Neural crest cell (in vitro differentiated cells): ENCODE measurements around the gene OXGR1. TPM values are rescaled to one million over a fixed set of nuclear protein-coding genes. Genes with fewer than 3 reads are reported as not detected.

Experiments
- DNase-seq: peaks from one replicate; pipeline ENCODE4 v3.0.0; 2021; ENCODE audit warnings: low read depth, mixed read lengths, low spot score
- H3K27ac Mint-ChIP-seq: one replicate; pipeline ENCODE4 v1.8.0; 2021; ENCODE audit warnings: mild to moderate bottlenecking, mixed read lengths; ENCODE audit not compliant: unreplicated experiment
- H3K27me3 Mint-ChIP-seq: 2 replicates; pipeline ENCODE4 v1.8.0; 2021; ENCODE audit warnings: low read depth, mild to moderate bottlenecking, mixed read lengths
- H3K36me3 Mint-ChIP-seq: 2 replicates; pipeline ENCODE4 v1.8.0; 2021; ENCODE audit warnings: low read depth, mild to moderate bottlenecking, mixed read lengths
- H3K4me1 Mint-ChIP-seq: 2 replicates; pipeline ENCODE4 v1.8.0; 2021; ENCODE audit warnings: mixed read lengths
- H3K4me3 Mint-ChIP-seq: one replicate; pipeline ENCODE4 v1.8.0; 2021; ENCODE audit warnings: mild to moderate bottlenecking, mixed read lengths
- H3K9me3 Mint-ChIP-seq: 2 replicates; pipeline ENCODE4 v1.8.0; 2021; ENCODE audit warnings: mixed read lengths
- total RNA-seq: library from RNA; stranded (reverse); gene quantifications from 2 replicates; pipeline ENCODE4 v1.2.1, GENCODE V29; 2021
- TF ChIP-seq, protein P1 (sequence below): fragments of 200-600 bp; sonication (generic); conservative IDR thresholded peaks from 2 replicates; pipeline ENCODE4 v1.5.0; 2021; ENCODE audit warnings: antibody characterized with exemption, mild to moderate bottlenecking

OXGR1 gene
- total RNA-seq, 1 donor from 2014 or later: 0.42 TPM

DNA sequence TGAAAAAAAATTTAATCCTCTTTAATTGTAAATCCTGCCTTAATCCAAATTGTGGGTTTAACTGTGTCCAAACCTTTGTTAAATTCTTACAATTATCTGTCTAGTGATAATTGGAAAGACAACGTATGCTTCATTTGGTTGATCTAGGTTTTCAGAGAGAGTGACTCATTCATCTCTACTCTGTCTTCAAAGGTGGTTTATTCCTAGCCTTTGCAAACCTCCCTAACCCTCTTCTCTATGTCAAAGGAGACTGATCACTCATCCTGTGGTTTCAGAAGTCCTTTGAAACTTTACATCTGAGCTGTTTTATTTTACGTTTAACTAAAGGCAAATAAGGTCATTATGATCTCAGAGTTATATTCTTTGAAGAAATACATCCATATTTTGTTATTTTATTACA lies 8.8 kb upstream of the OXGR1 start:
- Mint-ChIP-seq H3K9me3 (no peaks in the 10 kb centered on the region), H3K27ac (no peak overlapping the region), H3K4me1 (no peaks in the 10 kb centered on the region), H3K4me3 (no peak overlapping the region), H3K36me3 (no peaks in the 10 kb centered on the region), H3K27me3 (peaks cover 22% of the 10 kb centered on the region)
- DNase-seq: no peak
- TF ChIP-seq, protein P1, sequence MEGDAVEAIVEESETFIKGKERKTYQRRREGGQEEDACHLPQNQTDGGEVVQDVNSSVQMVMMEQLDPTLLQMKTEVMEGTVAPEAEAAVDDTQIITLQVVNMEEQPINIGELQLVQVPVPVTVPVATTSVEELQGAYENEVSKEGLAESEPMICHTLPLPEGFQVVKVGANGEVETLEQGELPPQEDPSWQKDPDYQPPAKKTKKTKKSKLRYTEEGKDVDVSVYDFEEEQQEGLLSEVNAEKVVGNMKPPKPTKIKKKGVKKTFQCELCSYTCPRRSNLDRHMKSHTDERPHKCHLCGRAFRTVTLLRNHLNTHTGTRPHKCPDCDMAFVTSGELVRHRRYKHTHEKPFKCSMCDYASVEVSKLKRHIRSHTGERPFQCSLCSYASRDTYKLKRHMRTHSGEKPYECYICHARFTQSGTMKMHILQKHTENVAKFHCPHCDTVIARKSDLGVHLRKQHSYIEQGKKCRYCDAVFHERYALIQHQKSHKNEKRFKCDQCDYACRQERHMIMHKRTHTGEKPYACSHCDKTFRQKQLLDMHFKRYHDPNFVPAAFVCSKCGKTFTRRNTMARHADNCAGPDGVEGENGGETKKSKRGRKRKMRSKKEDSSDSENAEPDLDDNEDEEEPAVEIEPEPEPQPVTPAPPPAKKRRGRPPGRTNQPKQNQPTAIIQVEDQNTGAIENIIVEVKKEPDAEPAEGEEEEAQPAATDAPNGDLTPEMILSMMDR: no peak

GRCh38 chr13:97002581-97002980 lies 8.3 kb upstream of the OXGR1 start:
- H3K27ac Mint-ChIP-seq: no peak overlapping the region
- TF ChIP-seq, protein P1: no peak
- no peak for DNase-seq
- peaks cover 27% of the 10 kb centered on the region for H3K27me3 Mint-ChIP-seq
- H3K4me3 Mint-ChIP-seq: no peak overlapping the region
- H3K4me1 Mint-ChIP-seq: no peaks in the 10 kb centered on the region
- no peaks in the 10 kb centered on the region for H3K36me3 Mint-ChIP-seq
- no peaks in the 10 kb centered on the region for H3K9me3 Mint-ChIP-seq

GRCh38 chr13:97001636-97002035 lies 7.4 kb upstream of the OXGR1 start:
- H3K36me3 Mint-ChIP-seq: no peaks in the 10 kb centered on the region
- H3K27ac Mint-ChIP-seq: no peak overlapping the region
- peaks cover 36% of the 10 kb centered on the region for H3K27me3 Mint-ChIP-seq
- no peaks in the 10 kb centered on the region for H3K9me3 Mint-ChIP-seq
- no peaks in the 10 kb centered on the region for H3K4me1 Mint-ChIP-seq
- no peak for DNase-seq
- no peak overlapping the region for H3K4me3 Mint-ChIP-seq
- TF ChIP-seq, protein P1: no peak

DNA sequence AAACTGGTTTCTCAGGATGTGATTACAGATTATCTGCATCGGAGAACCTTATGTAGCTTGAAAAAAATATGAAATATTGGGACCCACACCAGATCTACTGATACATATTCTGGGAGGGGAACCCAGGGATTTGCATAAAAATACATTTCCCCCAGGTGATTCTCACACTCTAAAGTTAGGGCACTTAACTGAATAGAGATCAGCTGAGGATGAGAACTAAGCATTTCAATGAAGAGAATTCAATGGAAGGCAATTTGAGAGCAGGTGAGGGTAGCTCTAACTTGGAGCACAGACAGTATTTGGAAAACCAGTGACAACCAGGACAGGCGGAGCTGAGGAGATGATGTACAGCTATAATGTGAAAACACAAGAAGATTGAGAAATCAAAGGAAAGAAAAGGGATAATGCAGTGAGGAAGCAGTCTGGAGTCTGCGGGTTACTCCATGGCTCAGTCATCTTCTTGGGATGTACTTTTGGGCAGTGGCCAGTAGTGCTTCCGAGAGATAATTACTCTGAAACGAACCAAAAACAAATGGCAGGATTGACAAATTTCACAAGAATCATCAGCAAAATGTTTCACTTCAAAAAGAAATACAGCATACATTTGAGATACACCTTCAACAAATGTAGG lies 6.1 kb upstream of the OXGR1 start:
- H3K4me3 Mint-ChIP-seq: no peak overlapping the region
- H3K4me1 Mint-ChIP-seq: no peaks in the 10 kb centered on the region
- no peaks in the 10 kb centered on the region for H3K36me3 Mint-ChIP-seq
- TF ChIP-seq, protein P1: no peak
- DNase-seq: no peak
- no peaks in the 10 kb centered on the region for H3K9me3 Mint-ChIP-seq
- no peak overlapping the region for H3K27ac Mint-ChIP-seq
- peaks cover 48% of the 10 kb centered on the region for H3K27me3 Mint-ChIP-seq

DNA sequence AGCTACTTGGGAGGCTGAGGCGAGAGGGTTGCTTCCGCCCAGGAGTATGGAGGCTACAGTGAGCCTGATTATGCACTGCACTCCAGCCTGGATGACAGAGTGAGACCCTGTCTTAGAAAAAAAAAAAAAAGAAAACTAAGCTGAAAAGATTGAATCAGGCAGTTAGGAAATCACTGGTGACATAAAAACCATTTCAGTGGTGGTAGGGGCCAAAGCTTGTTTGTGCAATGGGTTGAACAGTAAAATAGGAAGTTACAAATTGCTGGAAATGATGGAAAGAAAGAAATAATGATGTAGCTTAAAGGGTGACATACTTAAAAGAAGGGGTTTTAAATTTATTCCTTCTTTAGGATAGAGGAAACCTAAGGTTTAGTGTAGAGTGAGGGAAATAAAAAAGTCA lies 4.8 kb upstream of the OXGR1 start:
- TF ChIP-seq, protein P1: no peak
- no peak for DNase-seq
- Mint-ChIP-seq H3K27me3 (peaks cover 61% of the 10 kb centered on the region), H3K27ac (no peak overlapping the region), H3K36me3 (no peaks in the 10 kb centered on the region), H3K9me3 (no peaks in the 10 kb centered on the region), H3K4me1 (peaks cover 7% of the 10 kb centered on the region), H3K4me3 (no peak overlapping the region)
